NT2/D1 (cell line): ENCODE data around the gene SLC25A43.

Experiments used
- SUZ12 ChIP-seq: IDR thresholded peaks from 2 replicates; pipeline ENCODE4 v1.6.1; 2011; ENCODE audit not compliant: insufficient read length, insufficient read depth; ENCODE audit errors: extremely low read depth
- YY1 ChIP-seq: IDR thresholded peaks from 2 replicates; pipeline ENCODE4 v1.6.1; 2011; ENCODE audit not compliant: insufficient read length, insufficient read depth
- ZNF274 ChIP-seq: IDR thresholded peaks from 2 replicates; pipeline ENCODE4 v1.6.1; 2011; ENCODE audit warnings: mild to moderate bottlenecking, low read depth, low read length

DNA sequence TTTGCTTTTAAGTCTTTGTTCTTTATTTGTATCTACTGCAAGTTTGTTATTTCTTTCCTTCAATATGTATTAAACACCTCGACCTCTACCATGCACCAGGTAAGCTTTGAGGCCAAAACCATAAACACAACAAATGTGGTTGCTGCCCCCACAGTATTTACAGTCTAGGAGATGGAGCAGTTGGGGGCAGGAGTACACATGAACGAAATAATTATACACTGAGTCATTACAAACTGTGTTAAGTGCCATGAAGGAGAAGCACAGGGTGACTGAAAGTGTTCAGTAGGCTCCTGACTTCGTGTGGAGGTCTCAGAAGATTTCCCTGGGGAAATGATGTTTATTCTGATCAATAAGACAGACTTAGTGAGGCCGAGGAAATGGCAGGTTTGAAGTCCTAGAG lies 30.3 kb downstream of the SLC25A43 start:
- TF ChIP-seq ZNF274 (no peak), YY1 (no peak), SUZ12 (no peak)
